ENCODE results near the gene AGRN.

DNA sequence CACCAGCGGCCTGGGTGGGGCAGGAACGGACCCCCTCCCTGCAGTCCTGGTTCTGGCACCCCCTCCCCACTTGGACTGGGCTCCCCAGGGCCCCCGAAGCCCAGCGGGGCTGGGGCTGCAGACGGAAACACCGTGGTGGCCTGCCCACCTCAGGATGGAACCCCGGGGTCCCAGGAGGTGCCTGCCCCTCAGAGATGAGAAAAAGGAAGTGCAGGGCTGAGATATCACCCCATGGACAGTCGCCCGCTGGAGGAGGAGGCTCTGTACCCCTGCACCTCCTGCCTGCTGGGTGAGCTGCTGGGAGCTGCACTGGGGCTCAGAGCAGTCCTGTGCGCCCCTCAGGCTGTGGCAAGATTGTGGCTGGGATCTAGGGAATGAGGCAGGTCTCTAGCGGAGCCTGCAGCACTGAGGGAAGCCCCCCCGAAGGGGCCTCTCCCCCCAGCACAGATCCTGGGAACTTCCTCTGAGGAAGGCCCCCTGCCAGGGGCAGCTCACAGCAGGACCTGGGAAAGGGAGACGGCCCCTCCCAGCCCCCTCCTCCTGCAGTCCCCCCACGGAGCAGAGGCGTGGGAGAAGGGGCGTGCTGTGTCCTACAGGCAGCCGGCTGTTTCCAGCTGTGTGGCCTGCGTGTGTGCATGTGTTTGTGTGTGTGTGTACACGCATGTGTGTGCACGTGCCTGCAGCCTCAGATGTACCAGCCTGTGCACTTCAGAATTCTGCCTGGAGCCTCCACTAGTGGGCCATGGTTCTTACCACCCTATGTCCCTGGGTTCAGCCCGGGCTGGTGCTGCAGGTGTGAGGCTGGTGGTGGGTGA, 6.9 kb downstream of the AGRN start:
- TF ChIP-seq, protein P1, sequence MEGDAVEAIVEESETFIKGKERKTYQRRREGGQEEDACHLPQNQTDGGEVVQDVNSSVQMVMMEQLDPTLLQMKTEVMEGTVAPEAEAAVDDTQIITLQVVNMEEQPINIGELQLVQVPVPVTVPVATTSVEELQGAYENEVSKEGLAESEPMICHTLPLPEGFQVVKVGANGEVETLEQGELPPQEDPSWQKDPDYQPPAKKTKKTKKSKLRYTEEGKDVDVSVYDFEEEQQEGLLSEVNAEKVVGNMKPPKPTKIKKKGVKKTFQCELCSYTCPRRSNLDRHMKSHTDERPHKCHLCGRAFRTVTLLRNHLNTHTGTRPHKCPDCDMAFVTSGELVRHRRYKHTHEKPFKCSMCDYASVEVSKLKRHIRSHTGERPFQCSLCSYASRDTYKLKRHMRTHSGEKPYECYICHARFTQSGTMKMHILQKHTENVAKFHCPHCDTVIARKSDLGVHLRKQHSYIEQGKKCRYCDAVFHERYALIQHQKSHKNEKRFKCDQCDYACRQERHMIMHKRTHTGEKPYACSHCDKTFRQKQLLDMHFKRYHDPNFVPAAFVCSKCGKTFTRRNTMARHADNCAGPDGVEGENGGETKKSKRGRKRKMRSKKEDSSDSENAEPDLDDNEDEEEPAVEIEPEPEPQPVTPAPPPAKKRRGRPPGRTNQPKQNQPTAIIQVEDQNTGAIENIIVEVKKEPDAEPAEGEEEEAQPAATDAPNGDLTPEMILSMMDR (IDR thresholded peaks at IDR 0.05; ENCODE audit: low read depth, low read length) = no peak
- TF ChIP-seq, protein P2, sequence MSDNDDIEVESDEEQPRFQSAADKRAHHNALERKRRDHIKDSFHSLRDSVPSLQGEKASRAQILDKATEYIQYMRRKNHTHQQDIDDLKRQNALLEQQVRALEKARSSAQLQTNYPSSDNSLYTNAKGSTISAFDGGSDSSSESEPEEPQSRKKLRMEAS (IDR thresholded peaks at IDR 0.05; ENCODE audit: low read depth, low read length) = no peak
- no peak for TF ChIP-seq POLR2A (IDR thresholded peaks at IDR 0.05; ENCODE audit: extremely low read depth, insufficient read length)
